ENCODE data around the gene CAPZB.
A peak's percentile ranks its signal among the peaks of the same experiment; 100 is the strongest.
"Not testable (repeated sequence)": the region's sequence is repeated elsewhere in the genome, so short reads cannot be mapped to it uniquely, and the experiment has no call there.

The CAPZB gene

DNA sequence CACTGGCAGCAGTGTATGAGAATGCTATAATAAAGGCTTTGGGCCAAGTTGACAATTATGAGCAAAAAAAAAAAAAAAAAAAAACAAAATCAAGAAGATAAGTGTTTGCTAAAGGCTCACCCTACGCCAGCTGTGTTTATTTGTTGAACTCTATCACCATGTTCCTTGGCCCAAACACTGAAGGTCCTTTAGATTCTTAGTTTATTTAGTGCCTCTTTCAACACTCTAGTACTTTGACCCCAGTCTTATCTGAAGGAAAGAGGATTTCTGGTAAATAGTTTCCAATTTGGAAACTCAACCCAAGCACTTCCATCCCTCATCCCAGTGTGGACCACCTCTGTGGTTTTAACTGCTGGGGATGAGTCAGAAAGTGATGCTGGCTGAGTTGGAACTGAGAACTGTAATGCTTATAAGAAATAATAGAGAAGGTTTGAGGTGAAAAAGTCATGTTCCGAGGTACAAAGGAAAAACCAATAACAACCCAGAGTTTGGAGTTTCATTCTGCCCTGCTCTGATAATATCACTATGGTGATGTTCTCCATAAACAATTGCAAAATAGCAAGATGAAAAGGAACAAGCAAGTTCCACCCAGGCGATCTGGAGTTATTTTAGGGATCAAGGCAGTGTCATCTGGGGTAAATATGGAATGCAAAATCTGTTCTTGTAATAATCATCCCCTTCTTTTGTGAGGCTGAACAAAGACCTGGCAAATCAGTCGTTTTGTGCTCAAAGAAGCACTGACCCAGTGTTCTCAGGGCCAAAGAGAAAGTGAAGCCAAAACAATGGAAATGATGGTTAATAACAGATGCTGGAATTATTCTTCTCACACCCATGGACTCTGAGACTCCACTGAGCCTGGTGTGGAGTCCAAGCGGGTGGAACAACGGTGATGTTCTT is 19.7 kb upstream of the CAPZB start:
- DNase-seq: no peak

DNA sequence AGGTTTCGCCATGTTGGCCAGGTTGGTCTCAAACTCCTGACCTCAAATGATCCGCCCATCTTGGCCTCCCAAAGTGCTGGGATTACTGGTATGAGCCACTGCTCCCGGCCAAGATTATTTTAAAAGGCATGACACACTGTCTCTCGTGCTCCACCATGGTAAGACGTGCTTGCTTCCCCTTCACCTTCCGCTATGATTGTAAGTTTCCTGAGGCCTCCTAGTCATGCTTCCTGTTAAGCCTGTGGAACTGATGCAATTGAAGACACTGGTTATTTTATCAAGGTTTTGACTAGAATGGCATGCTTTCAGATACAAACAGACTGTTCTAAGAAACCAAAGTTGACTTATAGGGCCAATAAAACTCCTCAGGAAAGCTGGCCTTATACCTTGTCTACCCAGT is 16.9 kb upstream of the CAPZB start:
- not testable (repeated sequence) for DNase-seq

DNA sequence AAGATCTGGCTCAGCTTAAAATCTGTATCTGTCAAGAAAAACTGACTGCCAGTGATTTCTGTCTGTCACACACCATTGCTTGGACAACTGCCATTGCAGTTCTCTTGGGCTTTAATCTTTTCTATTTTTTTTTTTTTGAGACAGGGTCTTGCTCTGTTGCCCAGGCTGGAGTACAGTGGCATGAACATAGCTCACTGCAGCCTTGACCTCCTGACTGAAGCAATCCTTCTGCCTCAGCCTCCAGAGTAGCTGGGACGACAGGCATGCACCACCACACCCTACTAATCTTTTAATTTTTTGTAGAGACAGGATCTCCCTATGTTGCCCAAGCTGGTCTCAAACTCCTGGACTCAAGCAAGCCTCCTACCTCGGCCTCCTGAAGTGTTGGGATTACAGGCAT is 14.5 kb upstream of the CAPZB start:
- DNase-seq: not testable (repeated sequence)

DNA sequence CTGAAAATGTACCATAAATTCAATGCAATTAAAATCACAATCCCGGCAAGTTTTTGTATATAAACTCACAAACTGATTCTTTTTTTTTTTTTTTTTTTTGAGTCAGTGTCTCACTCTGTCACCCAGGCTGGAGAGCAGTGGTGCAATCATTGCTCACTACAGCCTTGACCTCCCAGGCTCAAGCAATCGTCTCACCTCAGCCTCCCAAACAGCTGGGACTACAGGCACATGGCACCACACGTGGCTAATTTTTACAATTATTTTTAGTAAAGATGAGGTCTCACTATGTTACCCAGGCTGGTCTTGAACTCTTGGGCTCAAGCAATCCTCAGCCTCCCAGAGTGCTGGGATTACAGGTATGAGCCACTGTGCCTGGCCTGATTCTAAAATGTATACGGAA is 12.1 kb upstream of the CAPZB start:
- not testable (repeated sequence) for DNase-seq

DNA sequence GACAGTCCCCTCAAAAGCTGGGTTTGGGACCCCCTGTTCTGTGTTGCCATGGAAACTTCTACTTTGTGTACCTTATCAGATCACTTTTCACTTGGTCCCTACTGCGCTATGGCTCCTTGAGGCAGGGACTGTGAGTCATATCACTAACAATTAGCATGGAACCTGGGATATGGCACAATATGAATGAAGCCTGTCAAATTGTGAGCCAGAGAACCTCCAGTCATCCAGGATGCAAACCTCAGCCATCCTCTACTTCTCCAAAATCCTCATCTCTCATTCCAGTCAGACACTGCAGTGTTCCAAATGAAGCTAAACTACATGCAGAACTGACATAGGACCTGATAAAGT is 11.2 kb upstream of the CAPZB start:
- no peak for DNase-seq

DNA sequence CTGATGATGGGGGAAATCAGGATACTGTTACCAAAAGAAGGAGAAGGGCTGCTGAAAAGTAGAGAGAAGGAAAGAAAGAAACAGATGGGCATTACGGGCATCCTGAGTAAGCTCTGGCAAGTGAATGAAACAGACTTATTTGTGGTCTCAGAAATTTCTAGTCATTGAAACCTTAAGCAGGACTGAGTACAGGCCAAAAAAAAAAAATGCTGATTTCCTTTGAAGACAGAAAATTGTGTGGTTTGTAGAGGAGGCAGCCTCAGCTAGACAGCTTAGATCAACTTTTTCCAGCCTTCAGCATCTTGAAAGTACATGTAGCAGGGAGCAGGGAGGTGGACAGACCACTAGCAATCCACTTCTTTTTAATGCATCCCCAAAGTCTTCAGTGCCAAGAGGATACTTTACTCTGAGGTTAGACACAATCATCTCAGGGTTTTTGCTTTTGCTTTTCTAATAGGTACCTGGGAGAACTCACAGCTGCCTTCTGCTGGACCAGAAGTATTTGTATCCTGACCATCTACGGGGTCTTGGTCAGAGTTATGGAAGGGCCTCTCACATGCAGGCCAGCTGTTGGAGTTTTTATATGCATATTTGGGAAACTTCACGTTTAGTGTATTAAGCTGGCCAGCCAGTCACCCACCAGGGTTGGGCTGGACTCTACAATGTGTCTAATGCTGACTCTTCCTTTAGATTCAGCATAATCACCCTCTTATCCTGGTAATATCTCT is 10.6 kb upstream of the CAPZB start:
- DNase-seq: peak; percentile 27

DNA sequence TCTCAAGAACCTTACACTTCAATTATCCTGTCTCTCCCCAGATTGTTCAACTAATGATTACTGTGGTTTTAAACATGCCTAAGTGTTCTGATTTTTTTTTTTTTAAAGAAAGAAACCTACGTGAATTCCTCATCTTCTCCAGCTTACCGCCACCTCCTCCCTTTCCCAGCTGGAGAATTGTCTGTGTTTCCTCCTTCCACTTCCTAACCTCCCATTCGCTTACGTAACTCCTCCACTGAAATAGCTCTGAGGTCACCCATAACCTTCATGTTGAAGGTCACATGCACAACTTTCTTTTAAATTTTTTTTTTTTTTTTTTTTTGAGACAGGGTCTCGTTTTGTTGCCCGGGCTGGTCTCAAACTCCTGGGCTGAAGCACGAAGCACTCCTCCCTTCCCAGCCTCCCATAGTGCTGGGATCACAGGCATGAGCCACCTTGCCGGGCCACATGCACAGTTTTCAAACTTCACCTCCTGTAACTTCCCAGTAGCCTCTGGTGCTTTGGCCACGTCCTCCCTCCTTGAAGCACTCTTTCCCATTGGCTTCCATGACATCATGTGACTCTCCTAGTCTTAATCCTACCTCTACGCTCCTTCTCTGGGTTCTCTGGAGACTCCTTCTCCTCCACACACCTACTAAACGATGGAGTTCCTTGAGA is 9.8 kb upstream of the CAPZB start:
- DNase-seq: no peak

DNA sequence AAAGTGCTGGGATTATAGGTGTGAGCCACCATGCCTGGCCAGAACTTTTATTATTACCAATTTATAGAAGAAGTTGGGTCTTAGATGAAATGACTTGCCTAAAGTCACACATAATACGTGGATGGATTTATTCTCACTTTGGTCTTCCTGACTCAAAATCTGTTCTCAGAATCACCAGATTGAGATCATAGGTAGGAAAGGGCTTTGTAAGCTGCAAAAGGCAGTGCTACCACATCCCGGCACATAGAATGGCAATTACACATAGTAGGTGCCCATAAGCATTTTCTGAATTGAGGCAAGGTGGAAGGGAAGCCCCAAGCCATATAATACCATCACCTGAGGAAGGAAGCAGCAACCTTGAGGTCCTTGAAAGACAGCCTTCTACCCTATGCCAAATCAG is 8.2 kb upstream of the CAPZB start:
- no peak for DNase-seq

DNA sequence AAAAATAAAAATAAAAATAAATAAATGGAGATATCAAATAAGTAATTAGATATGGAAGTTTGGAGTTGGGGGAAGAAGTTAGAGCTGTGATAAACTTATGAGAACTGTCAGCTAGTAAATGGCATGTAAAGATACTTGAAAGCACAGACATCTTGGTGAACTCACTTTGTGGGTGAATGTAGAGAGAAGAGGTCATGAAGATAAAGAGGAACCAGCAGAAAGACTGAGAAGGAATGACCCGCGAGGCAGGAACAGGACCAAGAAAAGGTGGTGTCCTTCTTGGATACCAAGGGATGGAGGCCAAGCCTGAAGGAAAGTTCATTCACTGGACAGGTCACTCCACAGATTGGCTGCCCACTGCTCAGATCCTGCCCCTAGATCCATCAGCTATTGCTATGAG is 4.7 kb upstream of the CAPZB start:
- no peak for DNase-seq

DNA sequence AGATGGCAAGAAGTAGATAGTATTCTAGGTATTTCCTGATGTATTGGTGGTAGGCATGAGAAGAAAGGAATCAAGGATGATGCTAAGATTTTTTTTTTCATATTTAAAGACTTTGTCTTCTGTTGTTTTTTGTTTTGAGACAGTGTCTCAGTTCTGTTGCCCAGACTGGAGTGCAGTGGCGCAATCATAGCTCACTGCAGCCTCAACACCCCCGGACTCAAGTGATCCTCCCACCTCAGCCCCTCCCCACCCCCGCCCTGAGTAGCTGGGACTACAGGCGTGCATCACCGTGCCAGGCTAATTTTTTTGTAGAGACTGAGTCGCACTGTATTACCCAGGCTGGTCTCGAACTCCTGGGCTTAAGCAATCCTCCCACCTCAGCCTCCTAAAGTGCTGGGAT is 2.8 kb upstream of the CAPZB start:
- no peak for DNase-seq

DNA sequence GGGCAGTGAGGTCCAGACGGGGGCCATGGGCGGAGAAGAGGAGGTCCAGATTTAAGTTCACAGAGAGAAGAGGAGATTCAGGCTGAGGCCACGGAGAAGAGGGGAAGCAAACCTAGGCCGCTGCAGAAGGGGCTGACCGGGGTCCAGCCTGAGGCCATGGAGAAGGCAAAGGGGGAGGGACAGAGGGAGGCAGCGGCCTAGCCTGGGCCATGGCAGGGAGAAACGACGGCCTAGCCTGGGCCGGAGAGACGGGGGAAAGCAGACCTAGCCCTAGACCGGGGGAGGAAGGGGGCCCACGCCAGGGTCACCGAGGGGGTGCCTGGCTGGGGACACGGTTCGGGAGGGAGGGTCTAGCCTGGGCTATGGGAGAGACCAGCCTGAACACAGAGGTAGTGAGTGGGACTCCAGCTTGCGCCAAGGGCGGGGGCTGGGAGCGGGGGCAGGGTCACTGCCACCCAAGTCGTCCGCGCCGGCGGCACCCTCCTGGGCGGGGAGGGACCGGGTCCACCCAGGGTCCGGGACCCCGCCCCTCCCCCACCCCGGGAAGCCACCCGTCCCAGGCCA is 459 bp downstream of the CAPZB start:
- DNase-seq: peak; percentile 65

DNA sequence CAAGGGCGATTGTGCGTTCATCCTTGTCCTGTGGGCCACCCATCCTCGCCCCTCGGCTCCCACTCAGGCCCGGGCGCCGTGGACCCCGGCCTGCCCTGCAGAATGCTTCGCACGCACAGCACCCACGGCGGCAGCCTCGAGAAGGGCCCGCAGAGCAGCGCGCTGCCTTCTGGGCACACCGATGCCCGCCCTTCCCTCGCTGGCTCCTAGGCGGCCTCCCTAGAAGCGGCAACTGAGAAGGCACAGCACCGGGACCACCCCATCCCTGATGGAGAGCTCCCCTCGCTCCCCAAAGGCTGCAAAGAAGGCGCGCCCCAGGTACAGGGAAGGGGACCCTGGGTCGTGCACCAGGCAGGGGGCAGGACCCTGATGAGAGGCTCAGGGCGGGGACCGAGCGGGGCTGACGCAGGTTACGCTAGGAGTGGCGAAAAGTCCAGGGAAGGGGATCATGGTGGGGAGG is 971 bp downstream of the CAPZB start:
- peak; percentile 52 for DNase-seq

DNA sequence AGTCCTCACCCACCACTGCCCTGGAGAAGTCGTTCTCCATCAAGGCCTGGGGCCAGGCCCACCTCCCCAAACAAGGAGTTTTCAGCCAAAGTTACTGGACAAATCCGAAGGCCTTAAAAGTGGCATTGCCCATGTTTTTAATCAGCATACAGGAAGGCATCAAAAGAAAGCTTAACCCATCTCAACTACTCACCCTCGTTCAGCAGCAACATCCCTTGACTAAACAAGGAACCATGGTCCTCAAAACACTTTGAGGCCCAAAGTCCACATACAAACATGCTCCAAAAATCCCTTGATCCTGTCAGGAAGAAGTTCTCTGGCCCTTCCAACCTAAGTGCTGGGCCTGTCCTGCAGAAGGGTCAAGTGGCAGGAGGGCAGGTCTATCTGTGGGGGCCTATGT is 1.6 kb downstream of the CAPZB start:
- DNase-seq: no peak

DNA sequence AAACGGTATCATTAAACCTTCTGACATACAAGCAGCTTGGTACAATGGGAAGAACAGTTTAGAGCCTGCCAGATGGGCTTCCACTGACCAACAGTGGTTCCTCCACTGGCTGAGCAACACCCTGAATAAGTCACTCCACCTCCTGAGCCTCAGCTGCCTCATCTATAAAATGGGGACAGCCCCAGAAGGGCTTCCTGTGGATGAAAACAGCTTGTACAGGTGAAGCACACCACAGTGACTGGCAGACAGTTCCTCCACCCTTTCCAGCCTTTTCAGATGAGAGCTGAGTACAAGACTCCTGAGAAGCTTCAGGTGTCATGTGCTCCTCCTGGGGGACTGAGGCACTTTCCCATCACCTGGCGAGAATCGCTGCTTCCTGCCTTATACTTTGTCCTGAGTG is 2.1 kb downstream of the CAPZB start:
- DNase-seq: no peak

DNA sequence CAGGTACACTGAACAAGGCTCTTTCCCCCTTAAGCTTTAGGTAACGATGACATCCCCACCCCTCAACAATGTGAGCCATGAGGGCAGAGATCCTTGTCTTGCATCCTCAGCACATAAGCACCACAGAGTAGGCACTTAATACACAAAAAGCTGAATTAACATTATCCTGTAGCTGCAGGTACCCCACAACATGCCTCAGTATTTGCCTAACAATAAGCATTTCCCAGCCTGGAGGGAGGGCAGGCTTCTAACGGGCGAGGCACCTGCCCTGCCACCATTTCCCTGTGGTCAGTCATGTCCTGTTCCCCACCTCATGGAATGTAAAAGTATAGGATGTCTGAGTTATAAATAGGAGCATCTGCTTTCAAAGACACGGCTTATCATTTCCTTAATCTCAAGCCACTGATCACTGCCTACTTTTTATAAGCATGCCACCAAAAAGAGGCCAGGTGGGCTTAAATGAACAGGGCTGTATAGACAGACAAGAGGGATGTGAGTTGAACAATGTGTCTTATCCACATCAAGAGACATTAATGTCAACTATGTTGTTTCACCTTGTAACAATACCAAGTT is 3.4 kb downstream of the CAPZB start:
- DNase-seq: no peak

DNA sequence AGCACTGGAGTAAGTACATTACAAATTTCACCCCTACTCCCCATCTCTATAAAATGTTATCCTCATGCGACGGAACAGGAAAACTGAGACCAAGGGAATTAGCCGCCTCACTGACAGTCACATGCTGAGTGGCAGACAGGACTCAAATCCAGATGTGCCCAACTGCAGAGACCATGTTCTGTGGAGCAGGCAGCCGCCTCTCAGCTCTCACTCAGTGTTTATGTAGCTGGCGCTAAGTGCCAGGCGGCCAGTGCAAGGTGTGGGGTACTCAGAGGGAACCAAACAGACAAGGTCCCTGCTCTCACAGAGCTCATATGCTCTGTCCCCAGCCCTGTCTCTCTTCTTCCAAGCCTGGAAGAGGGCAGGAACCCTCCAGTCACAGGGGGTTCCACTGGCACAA is 5.1 kb downstream of the CAPZB start:
- DNase-seq: no peak

DNA sequence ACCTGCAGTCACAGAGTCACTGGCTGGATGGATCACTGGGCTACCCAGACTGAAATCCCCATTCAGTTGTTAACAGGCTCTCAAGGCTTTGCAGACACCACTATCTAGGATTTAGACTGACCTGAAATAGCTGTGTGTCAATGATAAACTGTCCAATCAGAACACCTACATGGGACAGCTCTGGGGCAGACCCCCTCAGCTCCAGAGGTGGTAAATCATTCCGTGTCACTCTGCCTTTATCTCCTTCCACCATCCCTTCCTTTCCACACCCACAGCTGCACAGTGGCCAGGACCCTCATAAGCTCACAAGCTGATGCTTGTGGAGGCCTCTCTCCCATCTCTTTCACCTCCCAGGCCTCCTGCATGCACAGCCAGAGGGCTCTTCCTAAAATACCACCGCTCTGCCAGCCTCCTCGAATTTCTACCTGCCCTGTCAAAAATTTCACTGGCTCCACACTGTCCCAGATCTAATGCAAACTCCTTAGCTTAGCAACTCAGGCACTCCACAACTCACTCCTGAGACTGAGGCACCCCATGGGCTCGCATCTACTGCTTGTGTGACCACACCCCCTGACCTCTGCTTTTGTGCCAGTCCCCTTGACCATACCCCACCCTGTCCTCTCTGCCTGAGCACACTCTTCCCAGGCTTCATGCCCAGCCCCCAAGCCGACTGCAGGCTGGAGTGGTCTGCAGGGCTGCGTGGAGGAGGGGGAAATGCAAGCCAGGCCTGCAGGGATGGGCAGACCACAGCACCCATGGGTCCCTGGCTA is 5.8 kb downstream of the CAPZB start:
- no peak for DNase-seq

DNA sequence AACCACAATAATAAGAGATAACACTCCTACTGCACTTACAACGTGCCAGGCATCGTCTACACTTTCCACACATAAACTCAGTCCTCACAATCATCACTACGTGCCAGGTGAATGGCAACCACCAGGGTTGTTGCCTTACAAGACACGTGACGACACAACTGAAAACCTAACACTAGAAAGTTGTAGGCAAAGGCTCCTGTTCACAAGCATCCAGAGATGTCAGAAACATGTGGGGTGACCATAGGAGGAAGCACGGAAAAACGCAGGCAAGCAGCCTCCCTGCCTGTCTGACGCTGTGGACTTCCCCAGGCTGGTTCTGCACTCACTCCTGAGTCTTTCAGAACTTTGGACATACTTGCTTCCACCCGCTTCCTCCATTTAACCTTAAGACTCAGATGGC is 7.0 kb downstream of the CAPZB start:
- no peak for DNase-seq

DNA sequence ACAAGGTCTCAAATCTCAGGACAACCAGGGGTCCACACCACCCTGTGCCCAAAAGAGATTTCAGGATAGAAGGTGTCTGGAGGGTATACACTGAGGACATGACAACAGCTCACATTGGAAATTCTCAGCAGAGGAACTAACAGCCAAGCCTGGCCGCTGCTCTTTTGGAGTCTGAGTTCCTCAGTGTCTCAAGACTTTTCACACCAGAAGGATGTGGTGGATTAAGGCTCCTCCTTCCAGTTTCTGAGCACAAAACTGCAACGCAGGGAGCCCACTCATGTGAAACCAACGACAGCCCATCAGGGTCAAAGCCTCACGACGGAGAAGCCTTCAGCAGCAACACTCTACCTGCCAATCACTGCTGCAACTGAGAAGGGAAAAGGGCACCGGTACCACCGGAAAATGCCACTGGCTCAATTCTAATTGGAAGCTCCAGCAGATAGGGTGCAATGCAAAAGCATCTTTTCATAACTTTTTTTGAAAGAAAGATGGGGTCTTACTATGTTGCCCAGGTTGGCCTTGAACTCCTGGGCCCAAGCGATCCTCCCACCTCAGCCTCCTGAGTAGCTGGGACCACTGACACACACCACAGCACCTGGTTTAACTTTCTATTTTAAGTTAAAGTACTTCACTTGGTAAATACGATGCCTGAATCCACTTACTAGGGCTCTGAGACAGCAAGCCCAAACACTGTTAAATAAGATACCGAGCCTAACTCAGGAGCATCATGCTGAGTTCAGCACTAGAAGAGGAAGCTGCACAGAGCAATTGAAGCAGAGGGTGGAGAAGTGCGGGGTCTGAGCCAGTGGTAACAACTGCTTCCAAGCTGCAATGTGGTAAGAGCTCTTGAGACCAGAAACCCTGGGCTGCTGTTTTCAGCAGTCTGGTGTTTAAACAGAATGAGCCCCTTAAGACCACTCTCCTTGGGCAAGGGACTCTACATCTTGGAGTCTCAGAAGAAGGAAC is 7.8 kb downstream of the CAPZB start:
- DNase-seq: no peak

DNA sequence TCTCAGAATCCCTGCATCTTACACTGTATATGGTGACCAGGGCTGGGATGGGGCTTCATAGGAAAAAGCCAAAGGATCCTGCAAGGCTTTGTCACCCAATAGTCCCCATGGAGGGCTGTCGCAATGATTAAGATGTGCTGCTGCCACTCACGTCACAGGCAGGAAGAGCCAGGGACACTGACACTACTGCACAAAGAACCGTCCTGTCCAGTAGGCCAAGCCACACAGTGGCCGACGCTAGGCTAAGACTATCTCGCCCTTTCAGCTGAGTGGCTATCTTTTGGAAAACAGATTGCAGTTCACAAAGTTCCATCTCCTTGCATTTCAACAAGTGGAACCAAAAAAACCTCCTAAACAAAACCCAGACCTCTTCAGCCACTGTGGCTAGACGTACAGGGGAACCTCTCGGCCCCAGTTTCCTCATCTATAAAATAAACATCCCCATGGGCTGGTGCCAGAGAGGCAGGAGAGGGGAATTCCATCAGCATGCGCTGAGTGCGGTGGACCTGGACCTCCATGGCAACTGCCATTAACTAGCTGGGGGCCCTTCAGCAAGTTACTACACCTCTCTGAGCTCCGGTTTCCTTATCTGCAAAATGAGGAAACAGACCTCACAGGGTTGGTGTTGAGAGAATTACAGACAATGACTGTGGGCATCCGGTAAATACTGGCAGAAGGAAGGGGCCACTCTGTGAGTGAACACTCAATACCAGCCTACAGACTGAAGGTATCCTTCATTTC is 8.7 kb downstream of the CAPZB start:
- no peak for DNase-seq

Measured in right kidney (tissue), 1 donor.